Fibroblast of skin of left biceps (primary cell): ENCODE measurements around the gene P2RX6.

Experiments
- DNase-seq, 2 experiments: peaks; one replicate each; pipeline ENCODE4 v3.0.0-alpha.2; 2013; ENCODE audit warnings: low read depth in 2 of 2

The P2RX6 gene

DNA sequence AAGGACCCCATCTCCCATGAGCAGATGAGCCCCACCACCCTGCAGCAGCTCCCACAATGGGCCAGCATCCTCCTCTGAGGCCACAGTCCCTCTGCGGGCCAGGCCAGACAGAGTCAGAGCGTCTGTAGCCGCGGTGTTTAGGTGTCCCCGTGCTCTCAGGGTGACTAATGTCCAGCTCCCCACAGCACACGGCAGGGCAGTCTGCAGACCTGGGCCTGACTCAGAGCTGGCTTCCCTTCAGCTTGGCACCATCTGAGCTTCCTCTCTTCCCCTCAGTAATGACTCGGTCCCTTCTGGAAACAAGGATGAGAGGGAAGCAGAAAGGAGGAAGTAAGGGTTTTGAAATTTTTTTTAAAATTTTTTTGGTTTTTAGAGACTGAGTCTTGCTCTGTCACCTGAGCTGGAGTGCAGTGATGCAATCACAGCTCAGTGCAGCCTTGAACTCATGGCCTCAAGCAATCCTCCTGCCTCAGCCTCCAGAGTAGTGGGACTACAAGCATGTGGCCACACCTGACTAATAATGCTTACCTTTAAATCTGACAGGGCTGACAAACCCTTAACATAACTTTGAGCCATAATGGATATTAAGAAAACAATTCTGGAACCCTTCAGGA is 59.2 kb downstream of the P2RX6 start:
- peak in 1 of 2 experiments; percentile 4 for DNase-seq

- DNase-seq = no peak
Measured at GRCh38 chr22:21075516-21076138, 60.7 kb downstream of the P2RX6 start.

DNA sequence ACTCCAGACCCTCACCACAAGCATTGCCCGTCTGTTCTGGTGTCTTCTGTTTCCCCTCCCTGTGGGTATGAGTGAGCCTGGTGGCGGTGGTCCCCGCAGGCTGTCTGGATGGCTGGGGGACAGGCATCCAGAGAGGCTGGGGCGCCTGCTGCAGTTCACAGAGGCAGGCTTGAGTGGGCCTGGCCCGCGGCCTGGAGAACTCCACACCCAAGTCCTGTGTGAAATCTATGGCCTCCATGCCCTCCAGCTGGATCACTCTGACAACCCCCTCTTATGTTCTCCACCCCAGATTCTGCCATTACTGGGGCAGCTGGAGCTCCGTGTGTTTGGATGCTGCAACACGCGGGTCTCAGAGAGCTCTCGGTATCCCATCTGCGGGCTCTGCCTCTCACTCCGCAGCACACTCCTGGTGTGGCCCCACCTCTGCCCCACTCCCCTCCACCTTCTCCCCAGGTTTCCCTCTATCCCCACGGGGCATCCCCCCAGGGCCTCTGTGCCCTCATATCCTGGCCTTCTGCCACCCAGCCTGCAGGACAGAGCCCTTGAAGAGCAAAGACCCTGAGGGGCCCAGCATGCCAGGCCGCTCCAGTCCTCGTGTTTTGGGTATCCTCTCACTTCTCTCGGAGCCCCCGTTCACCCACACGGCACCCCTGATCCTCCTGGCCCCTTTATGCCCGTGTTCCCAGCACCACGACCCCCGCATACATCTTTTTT is 62.1 kb downstream of the P2RX6 start:
- no peak for DNase-seq
